Colonic mucosa (tissue), 4 donors: ENCODE results near the gene GRIA1. TPM values are rescaled to one million over a fixed set of nuclear protein-coding genes. Genes with fewer than 3 reads are reported as not detected.
"Not testable (repeated sequence)": the region's sequence is repeated elsewhere in the genome, so short reads cannot be mapped to it uniquely, and the experiment has no call there.

Source experiments
- DNase-seq: peaks from one replicate; pipeline ENCODE4 v3.0.0-alpha.2; 2020
- H3K27ac ChIP-seq: fragments of 200-600 bp; one replicate; pipeline ENCODE4 v1.8.0; 2021
- H3K27me3 ChIP-seq: fragments of 200-600 bp; one replicate; pipeline ENCODE4 v1.8.0; 2021
- H3K36me3 ChIP-seq: fragments of 200-600 bp; one replicate; pipeline ENCODE4 v1.8.0; 2021
- H3K4me1 ChIP-seq: fragments of 200-600 bp; one replicate; pipeline ENCODE4 v1.8.0; 2021; ENCODE audit warnings: mild to moderate bottlenecking
- H3K4me3 ChIP-seq: fragments of 200-600 bp; one replicate; pipeline ENCODE4 v1.8.0; 2021
- H3K9ac ChIP-seq, 2 donors: one replicate each; pipeline ENCODE4 v1.7.0; 2013; ENCODE audit warnings: control low read depth in 2 of 2, low read depth in 2 of 2, low read length in 2 of 2
- H3K9me3 ChIP-seq: fragments of 200-600 bp; one replicate; pipeline ENCODE4 v1.8.0; 2021
- intact Hi-C: fragments of 100-400 bp; cut with DNase I; formaldehyde crosslinking; loops from one replicate; pipeline ENCODE4 v1.14.1; 2022
- total RNA-seq, 2 donors: library from RNA; stranded (reverse); fragmentation: NEBNext Ultra II Directional in 1 of 2; extraction: Animal tissue kit (Norgen Biotek cat#: 25700) in 1 of 2; gene quantifications; one replicate each; pipeline ENCODE4 v1.2.1, GENCODE V29; 2021
- TF ChIP-seq, protein P1 (sequence below): fragments of 200-600 bp; IDR thresholded peaks from one replicate; pipeline ENCODE4 v1.8.0; 2022; ENCODE audit warnings: antibody characterized with exemption, mild to moderate bottlenecking
- donor health status: healthy.
- donor health status: DM: no; HTN: no; CAD: no.
- donor health status: DM: no; HTN: no; CAD: no.

The GRIA1 gene
- total RNA-seq, 2 donors from 2014 or later, result 0.48 TPM; not detected in 1

DNA sequence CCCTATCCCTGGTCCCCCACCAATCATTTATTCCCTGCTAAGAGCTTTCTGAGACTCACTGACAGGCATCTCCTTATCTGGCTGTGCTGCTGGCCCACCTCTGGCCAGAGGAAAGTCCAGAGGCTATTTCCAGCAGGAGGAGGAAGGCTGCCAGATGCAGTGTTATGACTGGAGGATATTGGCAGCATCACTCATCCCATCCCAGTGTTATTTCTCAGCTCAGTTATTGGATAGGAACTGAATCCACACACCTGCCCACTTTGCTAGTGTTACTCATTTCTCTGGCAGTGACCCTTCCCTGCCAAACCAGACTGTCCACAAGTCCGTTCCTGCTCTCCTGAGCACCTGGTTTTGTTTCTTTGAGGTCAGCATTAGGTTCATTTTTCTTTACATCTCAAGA, 228.2 kb downstream of the GRIA1 start:
- no peak overlapping the region for H3K4me3 ChIP-seq
- H3K9me3 ChIP-seq, result no peaks in the 10 kb centered on the region
- H3K27ac ChIP-seq, result no peak overlapping the region
- TF ChIP-seq, protein P1, sequence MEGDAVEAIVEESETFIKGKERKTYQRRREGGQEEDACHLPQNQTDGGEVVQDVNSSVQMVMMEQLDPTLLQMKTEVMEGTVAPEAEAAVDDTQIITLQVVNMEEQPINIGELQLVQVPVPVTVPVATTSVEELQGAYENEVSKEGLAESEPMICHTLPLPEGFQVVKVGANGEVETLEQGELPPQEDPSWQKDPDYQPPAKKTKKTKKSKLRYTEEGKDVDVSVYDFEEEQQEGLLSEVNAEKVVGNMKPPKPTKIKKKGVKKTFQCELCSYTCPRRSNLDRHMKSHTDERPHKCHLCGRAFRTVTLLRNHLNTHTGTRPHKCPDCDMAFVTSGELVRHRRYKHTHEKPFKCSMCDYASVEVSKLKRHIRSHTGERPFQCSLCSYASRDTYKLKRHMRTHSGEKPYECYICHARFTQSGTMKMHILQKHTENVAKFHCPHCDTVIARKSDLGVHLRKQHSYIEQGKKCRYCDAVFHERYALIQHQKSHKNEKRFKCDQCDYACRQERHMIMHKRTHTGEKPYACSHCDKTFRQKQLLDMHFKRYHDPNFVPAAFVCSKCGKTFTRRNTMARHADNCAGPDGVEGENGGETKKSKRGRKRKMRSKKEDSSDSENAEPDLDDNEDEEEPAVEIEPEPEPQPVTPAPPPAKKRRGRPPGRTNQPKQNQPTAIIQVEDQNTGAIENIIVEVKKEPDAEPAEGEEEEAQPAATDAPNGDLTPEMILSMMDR, result no peak
- intact Hi-C loops, result no loop called here
- H3K4me1 ChIP-seq, result no peaks in the 10 kb centered on the region
- no peaks in the 10 kb centered on the region for H3K27me3 ChIP-seq
- DNase-seq, result no peak
- no peak overlapping the region for H3K9ac ChIP-seq
- no peaks in the 10 kb centered on the region for H3K36me3 ChIP-seq

DNA sequence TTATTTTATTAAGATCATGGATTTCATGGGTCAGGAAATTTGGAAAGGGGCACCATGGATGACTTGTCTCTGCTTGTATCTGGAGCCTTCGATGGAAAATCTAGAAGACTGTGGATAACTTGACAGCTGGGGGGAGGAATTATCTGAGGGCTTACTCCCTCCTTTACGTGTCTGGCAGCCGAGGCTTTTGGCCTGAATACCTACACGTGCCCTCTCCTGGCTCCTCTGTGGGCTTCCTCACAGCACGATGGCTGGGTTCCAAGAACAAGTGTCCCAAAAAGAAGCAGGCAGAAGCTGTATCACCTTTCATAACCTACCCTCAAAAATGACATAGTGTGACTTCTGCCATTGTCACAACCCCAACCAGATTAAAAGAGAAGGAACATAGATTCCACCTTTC, 228.9 kb downstream of the GRIA1 start:
- no peak overlapping the region for H3K27ac ChIP-seq
- no peak for DNase-seq
- no peaks in the 10 kb centered on the region for H3K9me3 ChIP-seq
- intact Hi-C loops, result no loop called here
- no peaks in the 10 kb centered on the region for H3K27me3 ChIP-seq
- no peak overlapping the region for H3K9ac ChIP-seq
- H3K36me3 ChIP-seq, result no peaks in the 10 kb centered on the region
- no peak overlapping the region for H3K4me3 ChIP-seq
- TF ChIP-seq, protein P1, result no peak
- no peaks in the 10 kb centered on the region for H3K4me1 ChIP-seq

DNA sequence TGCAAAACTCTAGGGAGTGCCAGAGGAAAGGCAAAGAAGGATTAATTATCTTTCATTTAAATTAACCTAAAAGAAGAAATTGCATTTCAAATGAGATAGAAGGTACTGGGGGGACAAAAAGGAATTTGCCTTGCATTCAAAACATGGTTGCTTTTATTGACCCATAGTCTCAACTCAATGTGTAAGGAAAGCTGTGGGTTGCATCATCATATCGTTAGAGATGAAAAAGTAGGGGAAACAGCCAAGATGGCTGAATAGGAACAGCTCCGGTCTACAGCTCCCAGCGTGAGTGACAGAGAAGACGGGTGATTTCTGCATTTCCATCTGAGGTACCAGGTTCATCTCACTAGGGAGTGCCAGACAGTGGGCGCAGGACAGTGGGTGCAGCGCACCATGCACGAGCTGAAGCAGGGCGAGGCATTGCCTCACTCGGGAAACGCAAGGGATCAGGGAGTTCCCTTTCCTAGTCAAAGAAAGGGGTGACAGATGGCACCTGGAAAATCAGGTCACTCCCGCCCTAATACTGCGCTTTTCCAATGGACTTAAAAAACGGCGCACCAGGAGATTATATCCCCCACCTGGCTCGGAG, 232.6 kb downstream of the GRIA1 start:
- intact Hi-C loops, H3K4me1 ChIP-seq, DNase-seq, H3K27ac ChIP-seq, H3K27me3 ChIP-seq, H3K36me3 ChIP-seq, H3K9ac ChIP-seq, H3K4me3 ChIP-seq, H3K9me3 ChIP-seq: not testable (repeated sequence)

DNA sequence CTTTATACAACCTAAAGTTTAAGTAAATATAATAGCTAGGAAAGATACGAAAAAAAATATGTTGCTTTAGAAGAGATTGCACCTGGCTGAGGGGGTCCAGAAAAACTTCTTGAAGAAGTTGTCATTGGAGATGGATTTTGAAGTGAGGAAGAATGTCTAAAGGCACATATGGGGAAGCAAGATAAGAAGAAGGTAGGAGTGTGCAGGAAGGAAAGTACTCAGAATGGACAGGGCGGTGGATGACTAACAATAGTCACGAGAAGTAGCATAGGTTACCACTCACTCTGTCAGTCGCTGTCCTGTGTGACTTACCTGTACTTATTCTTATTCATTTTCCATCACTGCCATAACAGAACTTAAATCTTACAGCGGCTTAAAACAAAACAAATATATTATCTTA, 251.6 kb downstream of the GRIA1 start:
- no peak overlapping the region for H3K4me3 ChIP-seq
- TF ChIP-seq, protein P1, result no peak
- H3K9me3 ChIP-seq, result no peaks in the 10 kb centered on the region
- H3K27ac ChIP-seq, result no peak overlapping the region
- DNase-seq, result no peak
- no peaks in the 10 kb centered on the region for H3K36me3 ChIP-seq
- no peaks in the 10 kb centered on the region for H3K27me3 ChIP-seq
- intact Hi-C loops, result no loop called here
- H3K9ac ChIP-seq, result no peak overlapping the region
- no peaks in the 10 kb centered on the region for H3K4me1 ChIP-seq

DNA sequence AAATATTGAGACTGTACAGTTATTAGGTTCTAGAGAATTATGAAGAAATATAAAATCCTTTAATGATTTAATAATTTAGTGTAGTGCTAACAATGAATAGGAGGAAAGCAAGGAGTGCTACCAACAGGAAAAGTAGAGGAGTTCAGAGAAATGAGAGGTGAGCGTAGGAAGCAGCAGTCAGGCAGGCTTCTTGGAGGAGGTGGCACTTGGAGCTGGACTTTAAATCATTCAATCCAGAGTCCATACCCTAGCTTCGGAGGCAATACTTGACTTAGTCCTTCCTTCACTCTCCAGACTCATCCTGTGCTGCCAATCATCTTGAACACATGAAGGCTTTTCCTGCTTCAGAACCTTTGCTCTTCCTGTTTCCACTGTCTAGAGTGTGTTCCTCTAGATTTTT, 254.3 kb downstream of the GRIA1 start:
- Histone ChIP-seq H3K27ac (no peak overlapping the region), H3K27me3 (no peaks in the 10 kb centered on the region), H3K4me3 (no peak overlapping the region), H3K9me3 (no peaks in the 10 kb centered on the region), H3K4me1 (no peaks in the 10 kb centered on the region), H3K9ac (no peak overlapping the region), H3K36me3 (no peaks in the 10 kb centered on the region)
- DNase-seq, result no peak
- TF ChIP-seq, protein P1, result no peak
- intact Hi-C loops, result no loop called here

DNA sequence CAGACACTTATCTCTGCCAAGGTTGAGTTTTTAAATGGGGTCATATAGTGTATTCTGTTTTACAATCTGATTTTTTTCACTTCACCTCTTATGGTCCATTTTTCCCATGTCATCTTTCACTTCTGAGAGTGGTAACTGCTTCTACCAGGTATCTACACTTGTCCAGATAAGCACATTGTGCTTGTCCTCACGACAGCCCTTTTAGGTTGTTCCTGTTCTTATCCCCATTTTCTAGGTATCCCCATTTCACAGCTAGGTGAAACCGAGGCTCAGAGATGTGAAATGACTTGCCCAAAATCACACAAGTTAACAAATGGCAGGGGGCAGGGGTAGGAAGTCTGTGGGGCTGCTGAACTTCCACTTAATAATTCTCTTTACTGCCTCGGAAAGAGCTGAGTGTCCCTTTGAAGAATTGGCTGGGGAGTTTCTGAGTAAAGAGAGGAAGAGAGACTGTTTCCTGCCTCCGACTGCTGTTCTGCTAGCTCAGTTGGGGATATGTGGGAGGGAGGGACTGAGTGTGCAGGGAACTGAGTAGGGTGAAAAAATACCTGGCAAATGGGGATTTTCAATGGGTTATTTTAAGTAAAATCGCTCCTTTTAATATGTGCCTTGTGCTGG, 255.4 kb downstream of the GRIA1 start:
- Histone ChIP-seq H3K4me3 (no peak overlapping the region), H3K9ac (no peak overlapping the region), H3K36me3 (no peaks in the 10 kb centered on the region), H3K9me3 (no peaks in the 10 kb centered on the region), H3K4me1 (no peaks in the 10 kb centered on the region), H3K27ac (no peak overlapping the region), H3K27me3 (no peaks in the 10 kb centered on the region)
- TF ChIP-seq, protein P1, result no peak
- DNase-seq, result no peak
- intact Hi-C loops, result no loop called here
